Loucy (cell line): Measurements from ENCODE around the gene PALLD.

Experiments used
- EZH2phosphoT487 ChIP-seq: fragments of 200-600 bp; IDR thresholded peaks from 2 replicates; pipeline ENCODE4 v1.6.1; 2018; ENCODE audit warnings: antibody characterized with exemption, mild to moderate bottlenecking, moderate library complexity, borderline replicate concordance
- TF ChIP-seq, protein P1 (sequence below): fragments of 200-600 bp; sonication (generic); conservative IDR thresholded peaks from 2 replicates; pipeline ENCODE4 v1.5.1; 2014; ENCODE audit warnings: mild to moderate bottlenecking, antibody characterized with exemption, low read length

DNA sequence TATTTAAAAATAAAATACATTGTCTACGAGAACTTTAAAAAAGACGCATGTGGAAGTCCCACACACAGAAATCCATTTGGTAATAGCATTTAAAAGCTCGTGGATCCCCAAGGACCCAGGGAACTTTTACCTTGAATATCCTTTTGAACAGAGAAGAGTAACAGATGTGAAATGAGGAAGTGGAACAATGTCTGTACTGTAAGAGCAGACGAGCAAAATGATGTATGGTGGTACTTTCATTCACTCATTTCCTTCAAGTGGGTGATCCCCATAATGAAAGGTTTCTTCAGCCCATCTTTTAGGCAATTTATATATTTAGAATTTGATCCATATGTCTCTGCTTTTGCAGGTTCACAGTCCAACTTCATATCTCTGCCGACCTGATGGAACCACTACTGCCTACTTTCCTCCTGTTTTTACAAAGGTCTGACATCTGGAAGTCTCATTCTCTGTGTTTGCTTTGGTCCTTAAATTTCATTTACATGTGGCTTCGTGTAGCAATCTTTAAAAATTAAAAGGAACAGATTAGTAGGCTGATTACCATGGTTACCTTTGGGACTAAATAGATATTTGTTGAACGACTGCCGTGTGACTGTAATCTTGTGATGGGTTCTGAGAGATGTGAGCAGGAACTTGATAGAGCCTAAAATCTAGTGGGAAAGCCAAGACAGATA lies 188.4 kb downstream of the PALLD start:
- TF ChIP-seq, protein P1, sequence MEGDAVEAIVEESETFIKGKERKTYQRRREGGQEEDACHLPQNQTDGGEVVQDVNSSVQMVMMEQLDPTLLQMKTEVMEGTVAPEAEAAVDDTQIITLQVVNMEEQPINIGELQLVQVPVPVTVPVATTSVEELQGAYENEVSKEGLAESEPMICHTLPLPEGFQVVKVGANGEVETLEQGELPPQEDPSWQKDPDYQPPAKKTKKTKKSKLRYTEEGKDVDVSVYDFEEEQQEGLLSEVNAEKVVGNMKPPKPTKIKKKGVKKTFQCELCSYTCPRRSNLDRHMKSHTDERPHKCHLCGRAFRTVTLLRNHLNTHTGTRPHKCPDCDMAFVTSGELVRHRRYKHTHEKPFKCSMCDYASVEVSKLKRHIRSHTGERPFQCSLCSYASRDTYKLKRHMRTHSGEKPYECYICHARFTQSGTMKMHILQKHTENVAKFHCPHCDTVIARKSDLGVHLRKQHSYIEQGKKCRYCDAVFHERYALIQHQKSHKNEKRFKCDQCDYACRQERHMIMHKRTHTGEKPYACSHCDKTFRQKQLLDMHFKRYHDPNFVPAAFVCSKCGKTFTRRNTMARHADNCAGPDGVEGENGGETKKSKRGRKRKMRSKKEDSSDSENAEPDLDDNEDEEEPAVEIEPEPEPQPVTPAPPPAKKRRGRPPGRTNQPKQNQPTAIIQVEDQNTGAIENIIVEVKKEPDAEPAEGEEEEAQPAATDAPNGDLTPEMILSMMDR = no peak
- no peak for TF ChIP-seq EZH2phosphoT487
